ENCODE data around the gene BCAN. TPM values are rescaled to one million over a fixed set of nuclear protein-coding genes. Genes with fewer than 3 reads are reported as not detected.

The BCAN gene
- total RNA-seq, result not detected in 2 replicates

GRCh38 chr1:156641761-156642264, at the start of gene BCAN:
Gene BCAN, plus strand, starts transcription at chr1:156642117. Its CDS starts 3,938 bp downstream, at chr1:156646055.

GRCh38 chr1:156601122-156601830, 40.6 kb upstream of the BCAN start, which contains the start of gene GPATCH4:
Gene GPATCH4, minus strand, starts transcription at chr1:156601479.

GRCh38 chr1:156618853-156619581, 22.9 kb upstream of the BCAN start, which contains the start of gene HAPLN2:
Gene HAPLN2, plus strand, starts transcription at chr1:156619415. Its CDS starts 4,076 bp downstream, at chr1:156623491.

GRCh38 chr1:156676820-156677615, 35.1 kb downstream of the BCAN start, which contains the start of gene NES:
Gene NES, minus strand, starts transcription at chr1:156677407. Its CDS starts 143 bp downstream, at chr1:156677264.

GRCh38 chr1:156705321-156705917, 63.5 kb downstream of the BCAN start, which contains the start of gene CRABP2:
Gene CRABP2, minus strand, starts transcription at chr1:156705583. Its CDS starts 137 bp downstream, at chr1:156705446.

Other genes starting within 250 kb of the BCAN start
- 11.4 and 18.0 TPM in 2 replicates for gene MEF2D, start 141.3 kb upstream of the BCAN start, total RNA-seq
- 48.9 and 50.9 TPM in 2 replicates for gene IQGAP3, start 69.6 kb upstream of the BCAN start, total RNA-seq
- gene TTC24, start 62.4 kb upstream of the BCAN start, total RNA-seq, result not detected in 2 replicates
- 110 and 113 TPM in 2 replicates for gene NAXE, start 50.3 kb upstream of the BCAN start, total RNA-seq
- 15.8 and 16.9 TPM in 2 replicates for gene GPATCH4, start 40.6 kb upstream of the BCAN start, total RNA-seq
- not detected in 2 replicates for gene HAPLN2, start 22.7 kb upstream of the BCAN start, total RNA-seq
- gene NES, start 35.3 kb downstream of the BCAN start, total RNA-seq, result 30.5 and 35.0 TPM in 2 replicates
- gene CRABP2, start 63.5 kb downstream of the BCAN start, total RNA-seq, result 32.1 and 50.8 TPM in 2 replicates
- gene METTL25B, start 86.4 kb downstream of the BCAN start, total RNA-seq, result 11.0 and 11.6 TPM in 2 replicates
- gene ISG20L2, start 86.6 kb downstream of the BCAN start, total RNA-seq, result 22.4 and 24.9 TPM in 2 replicates
- 96.9 and 106 TPM in 2 replicates for gene MRPL24, start 99.0 kb downstream of the BCAN start, total RNA-seq
- 193 and 222 TPM in 2 replicates for gene HDGF, start 109.6 kb downstream of the BCAN start, total RNA-seq
- 41.6 and 43.2 TPM in 2 replicates for gene PRCC, start 125.4 kb downstream of the BCAN start, total RNA-seq
- gene SH2D2A, start 174.7 kb downstream of the BCAN start, total RNA-seq, result 0.34 and 0.59 TPM in 2 replicates
- gene INSRR, start 217.0 kb downstream of the BCAN start, total RNA-seq, result not detected in 2 replicates
- not detected in 2 replicates for gene NTRK1, start 218.7 kb downstream of the BCAN start, total RNA-seq